ENCODE results near the gene SMAGP. TPM values are rescaled to one million over a fixed set of nuclear protein-coding genes. Genes with fewer than 3 reads are reported as not detected.
"Not testable (repeated sequence)": the region's sequence is repeated elsewhere in the genome, so short reads cannot be mapped to it uniquely, and the experiment has no call there.

SMAGP gene
- 9.8 and 13.6 TPM in 2 replicates for total RNA-seq

GRCh38 chr12:51270067-51270950 is at the start of gene SMAGP:
Gene SMAGP, minus strand, starts transcription at chr12:51270415. Its CDS starts 1,137 bp downstream, at chr12:51269278.
- H3K36me3 ChIP-seq (ENCODE audit: insufficient read depth, low read length) = no peaks in the 10 kb centered on the region
- H4K20me1 ChIP-seq (ENCODE audit: insufficient read depth, low read length) = no peaks in the 10 kb centered on the region
- peak within 1 kb of the TSS; percentile 100 for H3K4me2 ChIP-seq (ENCODE audit: insufficient read depth, low read length)
- peaks cover 37% of the 10 kb centered on the region for H3K79me2 ChIP-seq (ENCODE audit: insufficient read depth, low read length)
- H3K9me3 ChIP-seq (ENCODE audit: low read depth, low read length) = no peaks in the 10 kb centered on the region
- H3K4me3 ChIP-seq (ENCODE audit: insufficient read depth, low read length) = peak within 1 kb of the TSS; percentile 82
- H2AFZ ChIP-seq (ENCODE audit: low read length) = peak within 1 kb of the TSS; percentile 86
- H3K4me1 ChIP-seq (ENCODE audit: insufficient read depth, low read length) = peaks cover 21% of the 10 kb centered on the region
- DNase-seq (ENCODE audit: insufficient read length, low spot score, missing footprints) = peak; percentile 82
- H3K27me3 ChIP-seq (ENCODE audit: insufficient read depth, low read length) = no peaks in the 10 kb centered on the region
- H3K27ac ChIP-seq (ENCODE audit: low read depth, low read length) = peak within 1 kb of the TSS; percentile 78
- TF ChIP-seq CTCF (IDR thresholded peaks at IDR 0.05; ENCODE audit: extremely low read depth, low read depth, low read length) = no peak

- Histone ChIP-seq H3K4me2 (ENCODE audit: insufficient read depth, low read length) (no peak overlapping the region), H4K20me1 (ENCODE audit: insufficient read depth, low read length) (no peaks in the 10 kb centered on the region), H3K4me1 (ENCODE audit: insufficient read depth, low read length) (peaks cover 5% of the 10 kb centered on the region), H3K27me3 (ENCODE audit: insufficient read depth, low read length) (no peaks in the 10 kb centered on the region), H2AFZ (ENCODE audit: low read length) (peak overlapping the region; percentile 2), H3K27ac (ENCODE audit: low read depth, low read length) (no peak overlapping the region), H3K9me3 (ENCODE audit: low read depth, low read length) (no peaks in the 10 kb centered on the region), H3K4me3 (ENCODE audit: insufficient read depth, low read length) (no peak overlapping the region), H3K36me3 (ENCODE audit: insufficient read depth, low read length) (no peaks in the 10 kb centered on the region), H3K79me2 (ENCODE audit: insufficient read depth, low read length) (no peaks in the 10 kb centered on the region)
- DNase-seq (ENCODE audit: insufficient read length, low spot score, missing footprints) = no peak
- TF ChIP-seq CTCF (IDR thresholded peaks at IDR 0.05; ENCODE audit: extremely low read depth, low read depth, low read length) = no peak
These were observed 48.8 kb upstream of the SMAGP start for GRCh38 chr12:51318846-51319599.

- DNase-seq (ENCODE audit: insufficient read length, low spot score, missing footprints); H3K4me1 ChIP-seq (ENCODE audit: insufficient read depth, low read length); H3K79me2 ChIP-seq (ENCODE audit: insufficient read depth, low read length); H3K4me2 ChIP-seq (ENCODE audit: insufficient read depth, low read length); H3K4me3 ChIP-seq (ENCODE audit: insufficient read depth, low read length); H3K36me3 ChIP-seq (ENCODE audit: insufficient read depth, low read length); H3K27ac ChIP-seq (ENCODE audit: low read depth, low read length); H3K27me3 ChIP-seq (ENCODE audit: insufficient read depth, low read length); H4K20me1 ChIP-seq (ENCODE audit: insufficient read depth, low read length); H2AFZ ChIP-seq (ENCODE audit: low read length); H3K9me3 ChIP-seq (ENCODE audit: low read depth, low read length): not testable (repeated sequence)
These were observed 48.0 kb upstream of the SMAGP start for GRCh38 chr12:51318057-51318806.

- Histone ChIP-seq H3K27me3 (ENCODE audit: insufficient read depth, low read length) (no peaks in the 10 kb centered on the region), H4K20me1 (ENCODE audit: insufficient read depth, low read length) (no peaks in the 10 kb centered on the region), H3K36me3 (ENCODE audit: insufficient read depth, low read length) (no peaks in the 10 kb centered on the region), H3K4me1 (ENCODE audit: insufficient read depth, low read length) (peaks cover 17% of the 10 kb centered on the region), H3K9me3 (ENCODE audit: low read depth, low read length) (no peaks in the 10 kb centered on the region), H3K4me2 (ENCODE audit: insufficient read depth, low read length) (no peak overlapping the region), H2AFZ (ENCODE audit: low read length) (no peak overlapping the region), H3K27ac (ENCODE audit: low read depth, low read length) (no peak overlapping the region), H3K4me3 (ENCODE audit: insufficient read depth, low read length) (no peak overlapping the region), H3K79me2 (ENCODE audit: insufficient read depth, low read length) (no peaks in the 10 kb centered on the region)
- no peak for TF ChIP-seq CTCF (IDR thresholded peaks at IDR 0.05; ENCODE audit: extremely low read depth, low read depth, low read length)
- no peak for DNase-seq (ENCODE audit: insufficient read length, low spot score, missing footprints)
These were observed 41.2 kb upstream of the SMAGP start for GRCh38 chr12:51311389-51311788.
